Stimulated activated CD4-positive, alpha-beta T cell treated with anti-CD3 and anti-CD28 coated beads, TNF-alpha, amount 100 ng/mL, for 4 hours (primary cell): ENCODE results near the gene CTU1.

ENCODE experiments used
- DNase-seq, 3 experiments: peaks; one replicate each; pipeline ENCODE4 v3.0.0-alpha.2; 2020; ENCODE audit warnings: low read depth in 3 of 3

The CTU1 gene

DNA sequence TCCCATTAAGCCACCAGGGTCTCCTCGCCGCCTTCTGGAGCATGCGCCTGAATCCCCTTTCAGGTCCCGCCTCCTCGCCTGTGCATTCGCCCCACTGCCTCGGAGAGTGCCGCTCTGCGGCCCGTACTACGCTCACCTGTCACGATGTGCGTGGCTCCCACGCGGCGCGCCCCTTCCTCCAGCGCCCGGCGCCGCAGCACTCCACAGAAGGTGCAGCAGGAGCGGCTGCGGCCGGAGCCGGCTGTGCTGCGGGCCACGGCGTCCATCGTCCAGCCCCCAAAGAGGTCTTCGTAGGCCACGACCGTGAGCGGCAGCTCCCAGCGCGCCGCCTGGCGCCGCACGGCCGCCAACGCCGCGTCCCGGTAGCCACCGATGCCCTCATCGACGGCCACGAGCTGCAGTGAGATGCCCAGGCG lies 4.3 kb downstream of the CTU1 start:
- no peak for DNase-seq

DNA sequence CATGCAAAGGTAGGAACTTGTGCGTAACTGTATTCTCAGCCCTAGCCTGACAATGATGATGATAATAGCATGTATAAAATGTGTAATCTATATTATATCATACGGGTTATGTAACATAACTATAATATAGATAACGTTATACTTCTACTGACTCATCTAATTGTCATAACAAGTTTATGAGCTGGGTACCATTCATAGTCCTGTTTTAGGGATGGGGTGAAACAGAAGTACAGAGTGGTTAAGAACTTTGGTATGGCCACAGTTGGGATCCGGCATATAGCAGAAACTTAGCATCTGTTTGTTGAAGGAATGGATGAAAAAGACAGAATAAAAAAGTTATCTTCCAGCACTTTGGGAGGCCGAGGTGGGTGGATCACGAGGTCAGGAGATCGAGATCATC lies 5.2 kb downstream of the CTU1 start:
- no peak for DNase-seq

DNA sequence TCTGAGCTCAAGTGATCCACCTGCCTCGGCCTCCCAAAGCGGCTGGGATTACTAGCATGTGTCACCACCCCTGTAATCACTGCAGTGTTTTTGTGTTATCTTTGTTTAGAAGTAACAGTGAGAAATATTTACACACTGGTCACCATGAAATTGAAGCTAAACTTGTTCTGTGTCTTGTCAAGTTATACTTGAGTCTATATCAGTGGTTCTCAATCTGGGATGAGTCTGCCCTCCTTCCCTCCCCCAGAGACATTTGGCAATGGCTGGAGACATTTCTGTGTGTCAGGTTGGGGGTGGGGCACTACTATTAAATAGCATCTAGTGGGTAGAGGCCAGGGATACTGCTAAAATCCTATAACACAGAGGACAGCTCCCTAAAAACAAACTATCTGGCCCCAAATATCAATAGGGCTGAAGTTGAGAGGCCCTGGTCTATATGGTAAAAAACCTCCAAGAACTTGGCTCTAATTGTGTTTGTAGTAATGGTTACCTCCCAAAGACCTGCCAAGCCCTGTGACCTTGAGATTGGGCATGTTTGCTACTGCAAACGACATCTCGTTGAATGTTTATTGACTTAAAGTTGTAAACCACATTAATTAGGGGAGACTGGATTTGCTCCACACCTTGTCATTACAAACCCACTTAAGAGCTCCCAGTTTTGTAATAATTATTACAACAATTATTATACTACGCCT lies 6.9 kb downstream of the CTU1 start:
- DNase-seq = no peak

DNA sequence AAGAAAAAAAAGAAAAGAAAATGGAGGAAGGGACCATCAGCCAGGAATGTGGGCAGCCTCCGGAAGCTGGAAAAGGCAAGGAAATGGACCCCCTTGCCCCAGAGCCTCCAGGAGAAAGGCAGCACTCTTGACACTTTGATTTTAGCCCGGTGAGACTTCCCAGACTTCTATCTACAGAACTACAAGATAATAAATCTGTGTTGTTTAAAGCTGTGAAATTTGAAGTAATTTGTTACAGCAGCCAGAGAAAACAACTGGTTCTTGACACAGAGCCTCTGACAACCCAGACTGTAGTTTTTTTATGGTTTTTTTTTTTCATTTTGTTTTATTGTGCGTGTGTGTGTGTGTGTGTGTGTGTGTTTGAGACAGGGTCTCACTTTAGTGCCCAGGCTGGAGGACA lies 7.6 kb downstream of the CTU1 start:
- no peak for DNase-seq

DNA sequence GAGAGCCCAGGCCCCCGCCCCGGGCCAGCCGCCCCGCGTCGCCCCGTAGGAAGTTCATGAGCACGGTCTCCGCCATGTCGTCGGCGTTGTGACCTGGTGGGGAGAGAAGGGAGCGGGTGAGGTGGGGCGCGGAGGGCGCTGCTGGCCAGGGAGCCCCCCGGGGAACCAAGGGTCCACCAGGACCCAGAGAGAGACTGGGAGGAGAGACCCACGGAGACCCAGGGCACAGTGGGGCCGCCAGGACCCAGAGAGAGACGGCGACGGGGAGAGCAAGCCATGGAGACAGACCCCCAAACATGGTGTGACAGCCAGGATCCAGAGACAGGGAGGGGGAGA lies 9.2 kb downstream of the CTU1 start:
- no peak for DNase-seq

DNA sequence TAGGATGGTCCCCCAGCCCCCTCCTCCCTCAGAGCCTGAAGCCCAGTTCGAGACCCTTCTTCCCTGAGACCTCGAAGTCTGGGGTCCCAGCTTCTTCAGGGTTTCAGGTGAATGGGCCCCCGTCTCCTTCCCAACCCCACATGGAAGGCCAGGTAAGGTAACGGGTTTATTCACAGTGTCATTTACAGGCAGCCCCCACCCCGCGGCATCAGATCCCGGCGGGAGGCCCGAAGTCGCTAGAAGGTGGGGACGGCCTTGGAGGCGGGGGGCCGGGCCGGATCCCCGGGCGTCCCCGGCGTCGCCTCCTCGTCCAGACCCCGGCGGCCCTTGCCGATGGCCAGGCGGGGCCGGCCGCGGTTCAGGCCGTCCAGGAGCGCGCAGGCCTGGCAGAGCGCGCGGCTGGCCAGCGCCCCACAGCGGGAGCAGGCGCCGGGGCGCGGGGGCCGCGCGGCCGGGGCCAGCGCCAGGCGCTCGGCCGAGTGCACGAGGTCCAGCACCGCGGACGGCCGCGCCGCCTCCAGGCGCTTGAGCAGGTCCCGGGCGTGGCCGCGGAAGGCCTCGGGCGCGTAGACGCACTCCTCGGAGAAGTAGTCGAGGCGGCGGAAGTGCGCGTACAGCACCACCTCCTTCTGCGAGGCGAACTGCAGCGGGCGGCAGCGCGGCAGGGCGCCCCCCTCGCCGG lies 9.7 kb downstream of the CTU1 start:
- no peak for DNase-seq

DNA sequence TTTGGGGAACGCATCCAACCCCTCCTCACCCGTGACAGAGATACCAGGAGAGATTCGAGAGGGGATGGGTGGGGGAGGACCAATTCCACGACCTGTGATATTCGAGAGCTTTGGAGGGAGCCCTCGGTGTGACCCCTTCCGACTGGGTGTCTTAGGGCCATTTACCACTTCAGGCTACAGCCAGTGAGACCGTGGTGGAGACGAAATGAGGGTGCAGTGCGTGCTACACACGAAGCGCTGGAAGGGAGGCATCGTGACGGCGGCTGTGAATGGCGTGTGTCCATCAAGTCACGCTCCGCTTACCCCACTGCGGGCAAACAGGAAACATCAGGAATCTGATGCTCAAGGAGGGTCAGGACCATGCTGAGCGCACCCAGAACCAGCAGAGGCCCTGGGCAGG lies 10.4 kb downstream of the CTU1 start:
- DNase-seq = no peak

DNA sequence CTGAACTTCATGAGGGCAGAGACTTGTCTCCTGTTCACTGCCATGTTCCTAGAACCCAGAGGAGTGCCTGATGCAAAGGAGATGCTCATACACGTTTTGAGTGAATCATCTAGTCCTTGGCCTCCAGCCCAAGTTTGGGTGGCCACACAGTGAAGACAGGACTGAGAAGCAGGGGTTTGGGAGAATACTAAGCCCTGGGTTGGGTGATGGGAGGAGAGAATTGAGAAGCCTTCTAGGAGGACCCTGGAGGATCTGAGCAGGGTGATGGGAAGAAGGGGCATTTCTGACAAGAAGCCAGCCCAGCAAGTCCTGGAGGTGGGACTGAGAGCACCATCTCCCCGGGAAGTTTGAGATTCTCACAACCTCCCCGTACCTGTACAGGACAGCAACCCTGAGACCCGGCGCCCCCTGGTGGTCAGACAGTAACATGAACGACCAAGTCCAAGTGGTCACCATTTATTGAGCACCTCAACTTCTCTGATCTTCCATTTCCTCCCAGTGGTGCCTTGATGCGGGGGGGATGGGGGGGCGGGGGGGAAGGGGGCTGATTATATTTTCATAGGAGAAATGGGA lies 11.0 kb downstream of the CTU1 start:
- DNase-seq = peak; percentile 30 to 51 (median 47)

DNA sequence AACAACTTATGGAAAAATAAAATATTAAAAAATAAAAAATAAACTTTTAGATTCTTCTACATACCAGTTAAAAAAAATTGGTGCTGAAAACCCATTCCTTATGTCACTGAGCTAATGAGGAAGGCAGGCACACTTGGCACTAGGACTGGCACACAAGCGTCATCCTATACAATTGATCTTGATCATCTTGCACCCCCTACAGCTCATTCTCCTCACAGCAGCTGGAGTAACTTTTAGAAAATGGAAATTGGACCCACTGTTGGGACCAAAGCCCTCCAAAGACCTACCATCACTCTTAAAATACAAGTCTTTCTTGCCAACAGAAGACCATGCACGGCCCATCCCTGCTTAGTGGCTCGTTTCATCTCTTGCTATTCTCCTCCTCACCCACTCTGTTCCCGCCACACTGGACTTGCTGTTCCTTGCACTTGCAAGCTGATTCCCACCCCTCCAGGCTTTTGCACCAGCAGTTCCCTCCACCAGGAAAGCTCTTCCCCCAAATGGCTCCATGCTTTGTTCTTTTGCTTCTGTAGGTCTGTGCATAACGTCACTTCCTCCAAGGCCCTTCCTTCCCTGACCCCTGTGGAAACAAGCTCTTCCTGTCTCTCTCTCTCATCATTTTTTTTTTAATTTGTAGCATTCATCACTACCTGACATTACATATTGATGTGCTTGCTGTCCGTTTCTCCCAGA lies 11.6 kb downstream of the CTU1 start:
- no peak for DNase-seq

DNA sequence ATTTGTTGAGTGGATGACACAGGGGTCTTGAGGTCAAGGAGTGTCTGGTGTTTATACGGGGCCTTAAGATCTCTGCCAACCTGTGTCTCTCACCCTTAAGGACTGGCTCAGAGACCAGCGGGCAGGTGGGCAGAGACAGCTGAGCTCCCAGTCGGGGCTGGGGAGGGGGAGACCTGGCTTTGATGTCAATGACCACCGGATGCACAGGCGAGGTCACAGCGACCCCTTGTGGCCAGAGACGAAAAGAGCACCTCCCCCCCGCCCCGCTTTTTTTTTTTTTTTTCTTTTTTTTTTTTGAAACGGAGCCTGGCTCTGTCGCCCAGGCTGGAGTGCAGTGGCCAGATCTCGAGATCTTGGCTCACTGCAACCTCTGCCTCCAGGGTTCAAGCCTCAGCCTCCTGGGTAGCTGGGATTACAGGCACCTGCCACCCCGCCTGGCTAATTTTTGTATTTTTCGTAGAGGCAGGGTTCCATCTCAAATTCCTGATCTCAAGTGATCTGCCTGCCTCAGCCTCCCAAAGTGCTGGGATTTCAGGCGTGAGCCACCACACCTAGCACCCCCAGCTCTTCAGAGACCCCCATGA lies 13.4 kb downstream of the CTU1 start:
- no peak for DNase-seq

DNA sequence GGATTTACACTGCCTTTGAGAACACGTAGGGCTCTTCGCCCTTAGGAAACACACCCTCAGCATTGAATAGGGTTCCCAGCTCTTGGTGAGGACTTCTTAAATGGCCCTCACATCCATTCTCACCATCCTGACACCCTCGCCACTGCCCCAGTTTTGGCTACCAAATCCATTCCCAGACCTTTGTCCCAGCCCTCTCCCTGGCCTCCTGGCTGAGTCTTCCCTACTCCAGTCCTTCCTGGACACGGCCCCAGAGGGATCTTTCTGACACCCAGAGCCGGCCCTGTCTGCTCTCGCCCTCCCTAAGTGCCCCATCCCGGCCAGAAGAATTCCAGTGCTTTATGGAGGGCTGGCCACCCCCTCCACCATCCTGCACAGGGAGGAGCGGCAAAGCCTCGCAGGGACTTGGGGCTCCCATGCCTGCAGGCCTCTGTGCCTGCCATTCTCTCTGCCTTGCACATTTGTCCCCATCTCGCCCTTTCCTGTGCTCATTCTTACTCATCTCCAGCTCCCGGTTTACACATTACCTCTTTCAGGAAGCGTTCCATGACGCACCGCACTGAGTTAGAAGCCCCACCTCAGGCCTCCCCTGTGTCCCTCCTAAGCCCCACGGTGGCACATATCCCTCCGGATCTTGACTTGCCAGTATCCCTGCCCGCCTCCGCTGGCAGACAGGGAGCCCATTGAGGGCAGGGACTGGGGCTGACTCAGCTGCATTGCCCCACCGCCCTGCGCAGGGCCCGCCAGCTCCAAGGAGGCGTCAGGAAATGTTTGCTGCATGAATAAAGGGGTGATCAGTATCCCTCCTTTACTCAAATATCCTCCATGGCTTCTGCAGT lies 14.5 kb downstream of the CTU1 start:
- no peak for DNase-seq

DNA sequence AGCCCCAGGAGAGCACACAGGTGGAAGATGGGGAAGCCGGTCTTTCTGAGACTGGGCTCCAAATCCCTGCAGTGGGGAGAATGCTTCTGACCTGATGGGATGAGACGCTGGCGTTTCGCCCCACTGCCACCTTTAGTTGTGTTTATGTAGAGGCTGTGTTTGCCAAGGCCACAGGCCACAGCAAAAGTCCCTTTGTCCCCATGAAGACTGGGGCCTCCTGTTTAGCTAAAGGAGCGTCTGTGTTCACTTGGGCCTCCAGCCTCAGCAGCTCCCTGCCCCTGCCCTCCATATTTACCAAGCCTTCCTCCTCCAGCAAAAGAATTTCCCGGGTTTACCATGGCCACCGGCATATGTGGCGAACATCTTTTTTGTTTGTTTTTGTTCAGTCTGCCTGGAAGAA lies 15.1 kb downstream of the CTU1 start:
- no peak for DNase-seq

DNA sequence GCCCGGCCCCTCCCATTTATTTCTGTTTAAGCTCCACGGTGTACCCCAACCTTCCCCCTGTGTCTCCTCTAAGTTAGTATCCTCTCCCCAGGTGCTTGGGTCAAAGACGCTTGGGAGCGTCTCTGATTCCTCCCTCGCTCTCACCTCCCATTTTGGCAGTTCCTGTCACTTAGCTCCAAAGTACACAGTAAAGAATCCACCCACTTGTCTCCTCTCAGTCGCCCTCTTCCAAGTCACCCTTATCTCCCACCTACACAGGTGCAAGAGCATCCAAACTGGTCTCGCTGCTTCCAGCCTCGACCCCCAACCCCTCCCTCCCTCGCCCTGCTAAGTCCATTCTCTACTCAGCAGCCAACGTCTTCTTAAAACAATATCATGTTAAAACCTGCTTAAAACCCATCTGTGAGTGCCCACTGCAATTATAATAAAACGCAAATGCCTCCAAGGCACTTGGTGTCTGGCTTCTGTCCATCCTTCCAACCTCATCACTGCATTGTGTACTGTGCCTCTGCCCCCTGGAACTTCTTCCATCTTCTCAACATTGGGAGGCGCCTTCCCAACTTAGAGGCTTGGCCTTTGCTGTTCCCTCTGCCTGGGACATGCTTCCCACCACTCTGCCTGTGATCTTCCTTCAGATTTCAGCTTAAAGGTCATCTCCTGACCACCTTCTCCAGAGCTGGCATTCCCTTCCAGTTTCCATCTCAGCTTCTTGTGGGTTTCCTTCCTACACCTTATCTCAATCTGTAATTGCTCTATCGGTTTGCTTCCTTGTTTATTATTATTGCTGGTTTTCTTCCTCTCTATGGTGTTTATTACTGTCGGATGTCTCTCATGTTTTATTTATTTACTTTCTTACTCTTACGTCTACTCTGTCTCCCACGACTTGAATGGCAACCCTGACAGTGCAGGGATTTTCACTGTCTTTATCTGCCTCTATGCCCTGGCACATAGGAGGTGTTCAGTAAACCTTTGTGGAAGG lies 16.0 kb downstream of the CTU1 start:
- no peak for DNase-seq

DNA sequence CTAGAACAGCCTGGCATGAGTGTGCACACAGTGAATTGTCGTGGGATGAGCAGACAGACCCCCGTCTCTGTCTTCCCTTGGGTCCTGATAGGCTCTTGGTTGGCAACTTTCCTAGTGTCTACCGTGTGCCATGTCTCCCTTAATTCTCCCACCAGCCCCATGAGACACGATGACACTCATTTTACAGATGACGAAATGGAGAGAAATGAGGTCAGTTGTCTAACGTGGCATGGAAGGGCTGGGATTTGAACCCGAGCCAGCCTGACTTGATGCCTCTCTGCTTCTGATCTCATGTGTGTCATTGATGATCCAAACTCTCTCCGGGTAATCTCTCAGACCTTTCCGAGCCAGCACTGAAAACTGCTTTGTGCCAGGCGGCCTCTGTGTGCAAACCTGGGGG lies 17.1 kb downstream of the CTU1 start:
- no peak for DNase-seq

DNA sequence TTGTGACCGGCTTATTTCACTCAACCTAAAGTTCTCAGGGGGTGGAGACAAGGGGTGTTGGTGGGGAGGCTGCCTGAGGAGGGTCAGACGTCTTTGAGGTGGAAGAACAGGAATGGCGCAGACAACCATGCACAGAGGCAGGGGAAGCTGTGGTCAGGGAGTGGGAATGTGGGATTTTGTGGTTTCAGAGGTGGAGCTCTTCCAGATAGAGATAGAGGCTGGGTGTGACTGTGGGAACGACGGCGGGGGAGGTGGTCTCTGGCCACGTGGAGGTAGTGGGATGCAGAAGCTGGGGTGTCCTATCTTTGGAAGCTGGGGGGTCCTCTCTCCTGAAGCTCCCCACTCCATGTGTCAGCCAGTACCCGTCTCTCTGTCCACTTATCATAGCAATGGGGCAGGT lies 17.7 kb downstream of the CTU1 start:
- no peak for DNase-seq

DNA sequence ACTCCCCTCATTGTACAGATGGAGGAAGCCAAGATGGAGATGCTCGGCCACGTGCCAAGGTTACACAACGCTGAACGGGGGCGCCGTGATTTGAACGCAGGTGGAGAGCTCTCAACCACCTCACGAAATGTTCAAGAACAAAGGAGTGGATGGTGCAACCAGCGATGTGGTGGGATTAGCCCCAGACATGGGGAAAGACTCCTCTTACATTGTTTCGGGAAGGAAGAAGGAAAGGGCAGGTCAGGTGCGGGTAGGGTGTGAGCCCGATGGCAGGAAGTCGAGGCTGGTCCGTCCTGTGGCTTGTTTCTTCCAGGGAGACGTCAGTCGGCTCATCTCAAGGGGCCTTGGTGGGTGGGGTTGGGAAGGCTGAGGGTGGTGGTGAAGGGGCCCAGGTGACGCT lies 18.4 kb downstream of the CTU1 start:
- DNase-seq = no peak

DNA sequence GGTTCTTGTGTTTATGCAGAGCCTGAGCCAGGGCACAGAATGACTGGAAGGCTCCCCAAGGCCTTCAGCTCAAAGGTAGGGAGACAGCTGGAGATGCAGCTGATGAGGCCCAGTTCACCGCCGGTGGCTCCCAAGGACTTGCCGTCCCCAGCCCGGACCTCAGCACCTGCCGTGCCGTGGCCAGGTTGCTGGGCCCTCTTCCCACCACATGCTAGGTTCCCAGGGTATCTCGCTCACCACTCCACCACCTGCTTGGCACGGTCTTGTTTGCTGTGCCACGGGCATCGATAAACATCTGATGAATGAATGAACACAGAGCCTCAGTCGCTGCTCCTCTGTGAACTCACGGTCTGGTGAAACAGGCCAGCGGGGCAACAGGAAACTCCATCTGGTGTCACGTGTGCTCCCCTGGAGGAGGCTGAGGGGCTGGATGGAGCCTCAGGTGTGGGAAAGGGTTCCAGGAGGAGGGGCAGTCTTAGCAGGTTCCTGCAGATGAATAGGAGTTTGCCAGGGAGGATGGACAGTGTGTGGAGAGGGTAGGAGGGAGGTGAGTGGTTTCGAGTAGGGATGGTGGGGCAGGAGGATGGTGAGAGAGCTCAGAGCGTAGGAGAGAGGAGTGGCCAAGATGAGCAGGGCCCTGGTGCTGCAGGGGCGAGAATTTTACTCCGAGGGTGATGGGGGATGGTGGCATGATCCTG lies 21.9 kb downstream of the CTU1 start:
- DNase-seq = no peak

DNA sequence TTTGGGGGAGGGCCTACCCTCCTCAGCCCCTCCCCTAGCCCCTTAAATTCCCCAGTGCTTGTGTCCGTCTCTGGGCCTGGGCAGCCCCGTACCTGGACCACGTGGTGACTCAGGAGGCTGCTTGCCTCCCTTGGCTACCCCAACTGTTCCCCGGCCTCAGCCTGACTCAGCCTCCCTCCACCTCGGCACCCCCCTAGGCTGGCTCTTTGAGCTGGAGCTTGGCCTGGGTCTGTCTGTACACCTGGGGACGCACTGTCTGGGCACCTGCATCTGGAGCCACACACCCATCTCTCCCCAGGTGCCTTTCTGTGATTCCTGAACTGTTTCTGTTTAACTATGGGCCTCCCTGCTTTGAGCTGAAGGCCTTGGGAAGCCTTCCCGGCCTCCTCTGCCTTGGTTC lies 23.7 kb downstream of the CTU1 start:
- DNase-seq = no peak

DNA sequence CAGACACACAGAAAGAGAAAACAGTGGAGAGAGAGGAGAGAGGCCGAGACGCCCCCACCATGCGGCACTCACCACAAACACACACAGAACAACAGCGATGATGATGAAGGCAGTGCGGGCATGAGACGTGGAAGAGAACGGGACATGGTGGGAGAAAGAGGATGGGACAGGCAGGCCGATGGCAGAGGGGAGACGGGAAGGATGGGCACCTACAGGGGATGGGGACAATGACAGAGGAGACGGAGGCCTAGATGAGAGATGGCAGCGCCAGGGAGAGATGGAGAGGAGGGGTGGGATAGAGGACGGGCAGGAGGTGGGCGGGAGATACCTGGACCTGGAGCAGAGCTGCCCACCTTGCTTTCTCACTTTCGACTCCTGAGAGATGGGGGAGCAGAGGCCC lies 24.4 kb downstream of the CTU1 start:
- no peak for DNase-seq

DNA sequence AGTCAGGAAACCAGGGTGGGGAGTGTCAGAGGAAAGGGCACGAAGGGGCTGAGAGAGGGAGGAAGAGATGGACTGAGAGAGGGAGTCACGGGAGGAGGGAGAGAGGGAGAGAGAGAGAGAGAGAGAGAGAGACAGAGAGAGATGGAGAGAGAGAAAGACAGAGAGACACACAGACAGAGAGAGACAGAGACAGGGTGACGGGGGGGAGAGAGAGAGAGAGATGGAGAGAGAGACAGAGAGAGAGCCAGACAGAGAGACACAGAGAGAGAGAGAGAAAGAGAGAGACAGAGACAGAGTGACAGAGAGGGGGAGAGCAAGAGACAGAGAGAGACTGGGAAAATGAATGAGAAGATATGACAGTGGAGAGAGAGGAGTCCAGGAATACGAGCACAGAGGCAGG lies 25.0 kb downstream of the CTU1 start:
- no peak for DNase-seq
